Liver (tissue), 9 donors: Measurements from ENCODE around the gene AKAIN1. TPM values are rescaled to one million over a fixed set of nuclear protein-coding genes. Genes with fewer than 3 reads are reported as not detected.

Source experiments
- DNase-seq: peaks from one replicate; pipeline ENCODE4 v3.0.0-alpha.2; 2017; ENCODE audit warnings: low spot score
- H3K27ac ChIP-seq, 2 donors: one replicate each; pipeline ENCODE4 v1.7.0; 2013; ENCODE audit warnings: inconsistent platforms in 2 of 2, low read length in 2 of 2, control low read depth in 1 of 2, low read depth in 1 of 2, mild to moderate bottlenecking in 1 of 2
- H3K27me3 ChIP-seq, 4 donors: one replicate each; pipeline versions ENCODE4 v1.6.1 to v1.7.0; 2013; ENCODE audit warnings: low read length in 3 of 4, inconsistent platforms in 1 of 4, mild to moderate bottlenecking in 1 of 4, moderate library complexity in 1 of 4; ENCODE audit not compliant: control insufficient read depth in 4 of 4, insufficient read depth in 4 of 4
- H3K36me3 ChIP-seq, 4 donors: one replicate each; pipeline versions ENCODE4 v1.6.1 to v1.7.0; 2013; ENCODE audit warnings: low read length in 3 of 4, mild to moderate bottlenecking in 3 of 4, low read depth in 1 of 4, moderate library complexity in 1 of 4; ENCODE audit not compliant: control insufficient read depth in 4 of 4, insufficient read depth in 3 of 4
- H3K4me1 ChIP-seq, 4 donors: one replicate each; pipeline versions ENCODE4 v1.6.1 to v1.7.0; 2013; ENCODE audit warnings: low read length in 3 of 4, mild to moderate bottlenecking in 3 of 4, moderate library complexity in 1 of 4; ENCODE audit not compliant: control insufficient read depth in 4 of 4, insufficient read depth in 4 of 4
- H3K4me3 ChIP-seq, 3 donors: one replicate each; pipeline versions ENCODE4 v1.6.1 to v1.7.0; 2013; ENCODE audit warnings: low read length in 3 of 3, control low read depth in 1 of 3, low read depth in 1 of 3, mild to moderate bottlenecking in 1 of 3
- H3K9ac ChIP-seq, 2 donors: one replicate each; pipeline ENCODE4 v1.7.0; 2013; ENCODE audit warnings: low read length in 2 of 2, mild to moderate bottlenecking in 2 of 2, moderate library complexity in 2 of 2, control low read depth in 1 of 2, low read depth in 1 of 2
- H3K9me3 ChIP-seq, 4 donors: one replicate each; pipeline versions ENCODE4 v1.6.1 to v1.7.0; 2013; ENCODE audit warnings: low read length in 3 of 4; ENCODE audit not compliant: control insufficient read depth in 4 of 4
- ATF3 ChIP-seq: IDR thresholded peaks from 2 replicates; pipeline ENCODE4 v1.6.1; 2016; ENCODE audit warnings: antibody characterized with exemption
- CTCF ChIP-seq: fragments of 150-350 bp; IDR thresholded peaks from 2 replicates; pipeline ENCODE4 v1.5.1; 2017; ENCODE audit warnings: improper control_type of control experiment, low read depth, low read length; ENCODE audit not compliant: missing input control
- EGR1 ChIP-seq, 2 donors: IDR thresholded peaks; 2 replicates each; pipeline ENCODE4 v1.6.1; 2016 to 2018; ENCODE audit warnings: antibody characterized with exemption in 2 of 2, low read depth in 2 of 2
- FOXA1 ChIP-seq: IDR thresholded peaks from 2 replicates; pipeline ENCODE4 v1.6.1; 2016; ENCODE audit warnings: antibody characterized with exemption
- FOXA2 ChIP-seq: IDR thresholded peaks from 2 replicates; pipeline ENCODE4 v1.6.1; 2016; ENCODE audit warnings: antibody characterized with exemption
- GABPA ChIP-seq, 2 donors: IDR thresholded peaks in 1 of 2; conservative IDR thresholded peaks in 1 of 2; 2 replicates each; pipeline ENCODE4 v1.6.1; 2016; ENCODE audit warnings: antibody characterized with exemption in 2 of 2, mild to moderate bottlenecking in 1 of 2, moderate library complexity in 1 of 2
- HNF4A ChIP-seq, 2 donors: conservative IDR thresholded peaks; 2 replicates each; pipeline ENCODE4 v1.6.1; 2016; ENCODE audit warnings: antibody characterized with exemption in 2 of 2, mild to moderate bottlenecking in 2 of 2
- HNF4G ChIP-seq: IDR thresholded peaks from 2 replicates; pipeline ENCODE4 v1.6.1; 2016; ENCODE audit warnings: antibody characterized with exemption
- JUND ChIP-seq, 2 donors: IDR thresholded peaks; 2 replicates each; pipeline ENCODE4 v1.6.1; 2016; ENCODE audit warnings: antibody characterized with exemption in 2 of 2
- MAX ChIP-seq: IDR thresholded peaks from 2 replicates; pipeline ENCODE4 v1.6.1; 2016; ENCODE audit warnings: antibody characterized with exemption
- NR2F2 ChIP-seq: IDR thresholded peaks from 2 replicates; pipeline ENCODE4 v1.6.1; 2016; ENCODE audit warnings: antibody characterized with exemption
- RAD21 ChIP-seq, 2 donors: IDR thresholded peaks; 2 replicates each; pipeline ENCODE4 v1.6.1; 2016; ENCODE audit warnings: antibody characterized with exemption in 2 of 2, mild to moderate bottlenecking in 2 of 2
- REST ChIP-seq: IDR thresholded peaks from 2 replicates; pipeline ENCODE4 v1.6.1; 2016; ENCODE audit warnings: antibody characterized with exemption, mild to moderate bottlenecking
- RXRA ChIP-seq, 2 donors: IDR thresholded peaks; 2 replicates each; pipeline ENCODE4 v1.6.1; 2017 to 2018; ENCODE audit warnings: antibody characterized with exemption in 2 of 2, mild to moderate bottlenecking in 1 of 2
- SP1 ChIP-seq: IDR thresholded peaks from 2 replicates; pipeline ENCODE4 v1.6.1; 2018; ENCODE audit warnings: antibody characterized with exemption, mild to moderate bottlenecking
- TAF1 ChIP-seq: conservative IDR thresholded peaks from 2 replicates; pipeline ENCODE4 v1.6.1; 2016; ENCODE audit warnings: antibody characterized with exemption, mild to moderate bottlenecking
- YY1 ChIP-seq: IDR thresholded peaks from 2 replicates; pipeline ENCODE4 v1.6.1; 2016; ENCODE audit warnings: antibody characterized with exemption, mild to moderate bottlenecking
- ZBTB33 ChIP-seq: IDR thresholded peaks from 2 replicates; pipeline ENCODE4 v1.6.1; 2016; ENCODE audit warnings: antibody characterized with exemption
- WGBS: extraction: QIAGEN DNeasy Blood & Tissue Kit; methylation state at CpG from one replicate; pipeline ENCODE4 v1.1.7; 2013; 5-methylcytosine and 5-hydroxymethylcytosine counted together
- polyA plus RNA-seq, 2 donors: library from polyadenylated mRNA; stranded (reverse) in 1 of 2; unstranded in 1 of 2; fragments of 200-250 nt in 1 of 2; fragments of >200 nt in 1 of 2; fragmentation: Nextera tagmentation in 1 of 2; extraction: Ambion mirVana in 1 of 2; gene quantifications; one replicate each; pipeline versions ENCODE4 v1.2.1 to v1.2.3, GENCODE V29; 2013 to 2015
- total RNA-seq, 2 donors: library from RNA; depleted of rRNA; stranded (reverse); fragments of >200 nt; gene quantifications; one replicate each; pipeline ENCODE4 v1.2.3, GENCODE V29; 2014
- donor health status: healthy.
- donor health status: healthy.
- donor health status: healthy.
- donor health status: healthy.
- donor health status: healthy.

AKAIN1 gene
- total and polyA plus RNA-seq, 4 donors = 0.31 to 0.75 TPM; not detected in 2

GRCh38 chr18:5214583-5215351 is 17.7 kb upstream of the AKAIN1 start:
- 76% methylated on average over 3 of the region's 3 CpGs for WGBS
- Histone ChIP-seq H3K36me3 (no peaks in the 10 kb centered on the region), H3K4me3 (no peak overlapping the region), H3K4me1 (no peaks in the 10 kb centered on the region), H3K9ac (no peak overlapping the region), H3K9me3 (no peaks in the 10 kb centered on the region), H3K27ac (no peak overlapping the region), H3K27me3 (no peaks in the 10 kb centered on the region)
- TF ChIP-seq FOXA2 = no peak
- TF ChIP-seq SP1 = no peak
- no peak for TF ChIP-seq RAD21 (IDR thresholded peaks at IDR 0.05)
- no peak for DNase-seq

- no peak overlapping the region for H3K27ac ChIP-seq
- no peaks in the 10 kb centered on the region for H3K4me1 ChIP-seq
- H3K9me3 ChIP-seq = peaks cover 0 to 3% (median under 1%) of the 10 kb centered on the region in 4 donors
- no peak overlapping the region for H3K4me3 ChIP-seq
- H3K27me3 ChIP-seq = no peaks in the 10 kb centered on the region
- TF ChIP-seq SP1 = no peak
- TF ChIP-seq REST = no peak
- TF ChIP-seq NR2F2 = no peak
- TF ChIP-seq JUND (IDR thresholded peaks at IDR 0.05) = no peak
- TF ChIP-seq FOXA2 = no peak
- TF ChIP-seq HNF4G = no peak
- no peak for TF ChIP-seq HNF4A (conservative IDR thresholded peaks at IDR 0.05)
- TF ChIP-seq GABPA (IDR thresholded peaks at IDR 0.05 in 1 of 2, conservative IDR thresholded peaks at IDR 0.05 in 1 of 2) = no peak
- TF ChIP-seq ZBTB33 = no peak
- TF ChIP-seq ATF3 = no peak
- no peak for TF ChIP-seq YY1
- TF ChIP-seq MAX = no peak
- TF ChIP-seq CTCF = no peak
- TF ChIP-seq FOXA1 = no peak
- no peak for TF ChIP-seq RAD21 (IDR thresholded peaks at IDR 0.05)
- TF ChIP-seq EGR1 (IDR thresholded peaks at IDR 0.05; ENCODE audit: low read depth in 2 of 2) = no peak
- no peak for TF ChIP-seq TAF1
- no peak for TF ChIP-seq RXRA (IDR thresholded peaks at IDR 0.05)
- no peaks in the 10 kb centered on the region for H3K36me3 ChIP-seq
- no peak overlapping the region for H3K9ac ChIP-seq
- WGBS = 46% methylated on average over 4 of the region's 4 CpGs
- no peak for DNase-seq
Measured at GRCh38 chr18:5207471-5208150, 10.6 kb upstream of the AKAIN1 start.
